Measurements from ENCODE around the gene SLC11A2.

GRCh38 chr12:51059086-51059485 is 32.9 kb upstream of the SLC11A2 start:
- TF ChIP-seq CTCF (IDR thresholded peaks at IDR 0.05) (no peak), POLR2A (IDR thresholded peaks at IDR 0.05) (no peak)

Measured in breast epithelium (tissue), 3 donors.